ENCODE results near the gene MGLL.

DNA sequence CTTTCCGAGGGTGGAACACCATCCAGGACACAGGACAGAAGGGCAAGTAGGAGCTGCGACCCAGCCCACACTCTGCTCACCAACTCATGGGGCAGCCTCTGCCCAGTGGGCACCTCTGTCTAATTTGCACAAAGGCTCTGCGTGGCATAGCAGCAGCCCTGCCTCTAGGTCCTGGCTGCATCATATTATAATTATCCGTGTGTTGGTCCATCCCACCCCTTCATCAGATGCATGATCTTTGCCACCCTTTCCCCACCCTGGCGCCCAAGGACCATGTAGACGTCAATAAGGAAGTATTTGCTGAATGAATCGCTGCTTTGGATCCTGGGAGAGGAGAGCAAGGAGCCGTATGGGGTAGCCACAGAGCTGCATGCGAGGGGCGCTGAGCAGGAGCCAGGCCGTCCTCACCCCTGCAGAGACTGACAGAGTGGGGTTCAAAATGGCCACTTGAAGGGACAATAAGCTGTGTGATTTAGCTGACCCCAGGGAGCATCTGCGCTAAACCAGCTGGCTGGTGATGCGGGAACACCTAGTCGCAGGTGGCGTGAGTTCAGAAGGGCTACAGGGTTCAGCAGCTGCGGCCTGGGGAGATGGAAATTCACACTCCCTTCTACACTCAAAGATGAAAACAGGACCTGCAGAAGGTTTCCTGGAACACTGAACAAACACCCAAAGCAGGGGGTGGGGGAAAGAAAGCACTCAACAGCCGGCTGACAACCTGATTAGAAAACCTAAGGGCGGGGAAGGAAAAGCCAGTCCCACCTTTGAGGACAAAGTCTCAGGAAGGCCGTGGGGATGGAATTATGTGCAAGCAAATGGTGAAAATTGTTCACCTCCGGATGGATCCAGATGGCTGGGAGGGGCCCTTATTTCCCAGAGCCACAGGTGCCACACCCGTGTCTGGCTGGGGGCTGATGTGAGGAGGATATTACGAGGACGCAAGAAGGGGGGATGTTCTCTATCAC lies 6.4 kb downstream of the MGLL start:
- TF ChIP-seq, protein P1, sequence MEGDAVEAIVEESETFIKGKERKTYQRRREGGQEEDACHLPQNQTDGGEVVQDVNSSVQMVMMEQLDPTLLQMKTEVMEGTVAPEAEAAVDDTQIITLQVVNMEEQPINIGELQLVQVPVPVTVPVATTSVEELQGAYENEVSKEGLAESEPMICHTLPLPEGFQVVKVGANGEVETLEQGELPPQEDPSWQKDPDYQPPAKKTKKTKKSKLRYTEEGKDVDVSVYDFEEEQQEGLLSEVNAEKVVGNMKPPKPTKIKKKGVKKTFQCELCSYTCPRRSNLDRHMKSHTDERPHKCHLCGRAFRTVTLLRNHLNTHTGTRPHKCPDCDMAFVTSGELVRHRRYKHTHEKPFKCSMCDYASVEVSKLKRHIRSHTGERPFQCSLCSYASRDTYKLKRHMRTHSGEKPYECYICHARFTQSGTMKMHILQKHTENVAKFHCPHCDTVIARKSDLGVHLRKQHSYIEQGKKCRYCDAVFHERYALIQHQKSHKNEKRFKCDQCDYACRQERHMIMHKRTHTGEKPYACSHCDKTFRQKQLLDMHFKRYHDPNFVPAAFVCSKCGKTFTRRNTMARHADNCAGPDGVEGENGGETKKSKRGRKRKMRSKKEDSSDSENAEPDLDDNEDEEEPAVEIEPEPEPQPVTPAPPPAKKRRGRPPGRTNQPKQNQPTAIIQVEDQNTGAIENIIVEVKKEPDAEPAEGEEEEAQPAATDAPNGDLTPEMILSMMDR (IDR thresholded peaks at IDR 0.05): no peak
- TF ChIP-seq ZFX (IDR thresholded peaks at IDR 0.05; ENCODE audit: borderline replicate concordance): no peak

Data from 22Rv1 (cell line).